OCI-LY3 (cell line): Measurements from ENCODE around the gene HIVEP3.

Source experiments
- EZH2phosphoT487 ChIP-seq: fragments of 200-600 bp; shearing (Covaris generic); IDR thresholded peaks from 2 replicates; pipeline ENCODE4 v1.6.1; 2018; ENCODE audit warnings: antibody characterized with exemption, mixed run types, low read depth
- TF ChIP-seq, protein P1 (sequence below): fragments of 200-600, 300-600 bp; sonication (generic); IDR thresholded peaks from 2 replicates; pipeline ENCODE4 v1.5.1; 2014; ENCODE audit warnings: antibody characterized with exemption, low read length, low read depth

DNA sequence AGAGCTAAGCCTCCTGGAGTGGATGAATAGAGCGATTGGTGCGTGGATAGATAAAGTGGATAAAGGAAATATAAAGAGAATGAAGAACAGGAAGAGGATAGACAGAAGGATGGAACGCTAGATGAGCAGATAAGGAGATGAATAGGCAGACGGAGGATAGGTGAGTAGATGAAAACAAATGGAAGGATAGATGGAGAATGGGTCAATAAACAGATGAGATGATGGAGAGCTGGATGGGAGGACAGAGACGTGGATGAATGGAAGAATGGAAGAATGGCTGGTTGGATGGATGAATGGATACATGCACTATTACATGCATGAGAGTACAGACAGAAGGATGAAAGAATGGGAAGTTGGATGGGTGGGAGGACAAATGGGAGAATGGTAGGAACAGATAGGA lies 399.1 kb downstream of the HIVEP3 start:
- no peak for TF ChIP-seq EZH2phosphoT487
- TF ChIP-seq, protein P1, sequence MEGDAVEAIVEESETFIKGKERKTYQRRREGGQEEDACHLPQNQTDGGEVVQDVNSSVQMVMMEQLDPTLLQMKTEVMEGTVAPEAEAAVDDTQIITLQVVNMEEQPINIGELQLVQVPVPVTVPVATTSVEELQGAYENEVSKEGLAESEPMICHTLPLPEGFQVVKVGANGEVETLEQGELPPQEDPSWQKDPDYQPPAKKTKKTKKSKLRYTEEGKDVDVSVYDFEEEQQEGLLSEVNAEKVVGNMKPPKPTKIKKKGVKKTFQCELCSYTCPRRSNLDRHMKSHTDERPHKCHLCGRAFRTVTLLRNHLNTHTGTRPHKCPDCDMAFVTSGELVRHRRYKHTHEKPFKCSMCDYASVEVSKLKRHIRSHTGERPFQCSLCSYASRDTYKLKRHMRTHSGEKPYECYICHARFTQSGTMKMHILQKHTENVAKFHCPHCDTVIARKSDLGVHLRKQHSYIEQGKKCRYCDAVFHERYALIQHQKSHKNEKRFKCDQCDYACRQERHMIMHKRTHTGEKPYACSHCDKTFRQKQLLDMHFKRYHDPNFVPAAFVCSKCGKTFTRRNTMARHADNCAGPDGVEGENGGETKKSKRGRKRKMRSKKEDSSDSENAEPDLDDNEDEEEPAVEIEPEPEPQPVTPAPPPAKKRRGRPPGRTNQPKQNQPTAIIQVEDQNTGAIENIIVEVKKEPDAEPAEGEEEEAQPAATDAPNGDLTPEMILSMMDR, result no peak
